Astrocyte of the spinal cord (primary cell): ENCODE data around the gene SMOC2.

Experiments
- DNase-seq: peaks from one replicate; pipeline ENCODE4 v3.0.0; 2011; ENCODE audit warnings: low read depth, low spot score
- H3K4me3 ChIP-seq: 2 replicates; pipeline ENCODE4 v1.5.1; 2011; ENCODE audit warnings: low read depth, mild to moderate bottlenecking, low read length, moderate library complexity
- in situ Hi-C: cut with HindIII; loops from 2 replicates; pipeline ENCODE4 v1.10.0; 2017; ENCODE audit warnings: low sequenced_read_pairs
- TF ChIP-seq, protein P1 (sequence below): IDR thresholded peaks from 2 replicates; pipeline ENCODE4 v1.5.1; 2012; ENCODE audit warnings: low read depth, mild to moderate bottlenecking, low read length, inconsistent platforms

The SMOC2 gene

GRCh38 chr6:168554898-168555617 lies 114.1 kb downstream of the SMOC2 start:
- in situ Hi-C loops = no loop called here
- no peak for DNase-seq
- no peak overlapping the region for H3K4me3 ChIP-seq
- TF ChIP-seq, protein P1, sequence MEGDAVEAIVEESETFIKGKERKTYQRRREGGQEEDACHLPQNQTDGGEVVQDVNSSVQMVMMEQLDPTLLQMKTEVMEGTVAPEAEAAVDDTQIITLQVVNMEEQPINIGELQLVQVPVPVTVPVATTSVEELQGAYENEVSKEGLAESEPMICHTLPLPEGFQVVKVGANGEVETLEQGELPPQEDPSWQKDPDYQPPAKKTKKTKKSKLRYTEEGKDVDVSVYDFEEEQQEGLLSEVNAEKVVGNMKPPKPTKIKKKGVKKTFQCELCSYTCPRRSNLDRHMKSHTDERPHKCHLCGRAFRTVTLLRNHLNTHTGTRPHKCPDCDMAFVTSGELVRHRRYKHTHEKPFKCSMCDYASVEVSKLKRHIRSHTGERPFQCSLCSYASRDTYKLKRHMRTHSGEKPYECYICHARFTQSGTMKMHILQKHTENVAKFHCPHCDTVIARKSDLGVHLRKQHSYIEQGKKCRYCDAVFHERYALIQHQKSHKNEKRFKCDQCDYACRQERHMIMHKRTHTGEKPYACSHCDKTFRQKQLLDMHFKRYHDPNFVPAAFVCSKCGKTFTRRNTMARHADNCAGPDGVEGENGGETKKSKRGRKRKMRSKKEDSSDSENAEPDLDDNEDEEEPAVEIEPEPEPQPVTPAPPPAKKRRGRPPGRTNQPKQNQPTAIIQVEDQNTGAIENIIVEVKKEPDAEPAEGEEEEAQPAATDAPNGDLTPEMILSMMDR = no peak

- DNase-seq = no peak
- TF ChIP-seq, protein P1 = no peak
- in situ Hi-C loops = no loop called here
- H3K4me3 ChIP-seq = no peak overlapping the region
Measured at GRCh38 chr6:168555618-168556273, 114.8 kb downstream of the SMOC2 start.

DNA sequence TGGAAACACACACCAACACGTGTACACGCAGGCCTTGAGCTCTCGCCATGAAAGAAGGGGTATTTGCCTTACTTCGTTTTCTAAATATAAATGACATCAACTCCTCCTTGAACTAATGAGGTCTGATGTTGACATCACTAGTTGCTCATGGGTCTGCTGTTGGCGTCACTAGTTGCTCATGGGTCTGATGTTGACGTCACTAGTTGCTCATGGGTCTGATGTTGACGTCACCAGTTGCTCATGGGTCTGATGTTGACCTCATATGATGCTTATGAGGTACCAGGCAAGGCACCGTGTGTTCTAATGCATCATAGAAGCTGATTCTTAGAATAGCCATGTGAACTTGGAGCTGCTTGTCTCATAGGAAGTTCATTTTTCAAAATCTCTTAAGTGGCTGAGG lies 116.5 kb downstream of the SMOC2 start:
- in situ Hi-C loops = no loop called here
- no peak for DNase-seq
- no peak overlapping the region for H3K4me3 ChIP-seq
- TF ChIP-seq, protein P1 = no peak

GRCh38 chr6:168558686-168559085 lies 117.7 kb downstream of the SMOC2 start:
- H3K4me3 ChIP-seq = no peak overlapping the region
- no peak for DNase-seq
- TF ChIP-seq, protein P1 = no peak
- in situ Hi-C loops = no loop called here

GRCh38 chr6:168559574-168560098 lies 118.7 kb downstream of the SMOC2 start:
- H3K4me3 ChIP-seq = no peak overlapping the region
- DNase-seq = no peak
- TF ChIP-seq, protein P1 = no peak
- in situ Hi-C loops = no loop called here

- H3K4me3 ChIP-seq = no peak overlapping the region
- in situ Hi-C loops = no loop called here
- TF ChIP-seq, protein P1 = no peak
- DNase-seq = no peak
Measured at GRCh38 chr6:168560126-168560525, 119.1 kb downstream of the SMOC2 start.
